Fibroblast of the aortic adventitia (primary cell): ENCODE measurements around the gene USH2A. TPM values are rescaled to one million over a fixed set of nuclear protein-coding genes. Genes with fewer than 3 reads are reported as not detected.

Experiments used
- DNase-seq: peaks from one replicate; pipeline ENCODE4 v3.0.0-alpha.2; 2010; ENCODE audit warnings: low read depth
- H3K4me3 ChIP-seq: 2 replicates; pipeline ENCODE4 v1.5.1; 2011; ENCODE audit warnings: low read depth, mild to moderate bottlenecking, control low read depth, low read length, moderate library complexity
- CTCF ChIP-seq: IDR thresholded peaks from 2 replicates; pipeline ENCODE4 v1.5.1; 2011; ENCODE audit warnings: mild to moderate bottlenecking, low read length, control low read depth, inconsistent platforms; ENCODE audit not compliant: insufficient read depth
- total RNA-seq: library from RNA; depleted of rRNA; stranded (reverse); fragments of >200 nt; gene quantifications from 2 replicates; pipeline ENCODE4 v1.2.3, GENCODE V29; 2012; ENCODE audit warnings: low replicate concordance

USH2A gene
- total RNA-seq, 1 donor = under 0.01 TPM

- no peak for TF ChIP-seq CTCF
Measured at GRCh38 chr1:215794156-215794555, 629.1 kb downstream of the USH2A start.

GRCh38 chr1:215793180-215793579, 630.1 kb downstream of the USH2A start:
- peak; percentile 95 for DNase-seq
- H3K4me3 ChIP-seq = no peak overlapping the region
- peak; percentile 55 for TF ChIP-seq CTCF

More at GRCh38 chr1:215794156-215794555, 629.1 kb downstream of the USH2A start:
- no peak for DNase-seq
- no peak overlapping the region for H3K4me3 ChIP-seq

GRCh38 chr1:215792446-215792845, 630.8 kb downstream of the USH2A start:
- H3K4me3 ChIP-seq = no peak overlapping the region
- no peak for DNase-seq
- TF ChIP-seq CTCF = no peak

- no peak overlapping the region for H3K4me3 ChIP-seq
- TF ChIP-seq CTCF = no peak
- DNase-seq = no peak
Measured at GRCh38 chr1:215789981-215790380, 633.3 kb downstream of the USH2A start.

- no peak for DNase-seq
- no peak for TF ChIP-seq CTCF
- H3K4me3 ChIP-seq = no peak overlapping the region
Measured at GRCh38 chr1:215786997-215787396, 636.3 kb downstream of the USH2A start.

- no peak for DNase-seq
- no peak for TF ChIP-seq CTCF
- no peak overlapping the region for H3K4me3 ChIP-seq
Measured at GRCh38 chr1:215780641-215781040, 642.6 kb downstream of the USH2A start.

- no peak for DNase-seq
- no peak overlapping the region for H3K4me3 ChIP-seq
- no peak for TF ChIP-seq CTCF
Measured at GRCh38 chr1:215780139-215780538, 643.1 kb downstream of the USH2A start.
